Mesenteric fat pad (tissue), 1 donor: ENCODE data around the gene IAPP. TPM values are rescaled to one million over a fixed set of nuclear protein-coding genes. Genes with fewer than 3 reads are reported as not detected.
"Not testable (repeated sequence)": the region's sequence is repeated elsewhere in the genome, so short reads cannot be mapped to it uniquely, and the experiment has no call there.

Source experiments
- DNase-seq: peaks from one replicate; pipeline ENCODE4 v3.0.0-alpha.2; 2020; ENCODE audit warnings: low spot score
- long read RNA-seq: library from polyadenylated mRNA; unstranded; transcript quantifications from one replicate; pipeline ENCODE4 v2.0.0, GENCODE V29; 2020
- total RNA-seq: library from RNA; stranded (reverse); fragmentation: NEBNext Ultra II Directional; extraction: Animal tissue kit (Norgen Biotek cat#: 25700); gene quantifications from one replicate; pipeline ENCODE4 v1.2.1, GENCODE V29; 2021
- donor health status: DM: yes; HTN: yes; CAD: no.

IAPP gene
- not detected for total RNA-seq
- long read RNA-seq, result 0 reads

GRCh38 chr12:21372602-21373001 is at the start of gene IAPP:
Gene IAPP, plus strand, starts transcription at chr12:21372902. Its CDS starts 450 bp downstream, at chr12:21373352.
- DNase-seq, result no peak

DNA sequence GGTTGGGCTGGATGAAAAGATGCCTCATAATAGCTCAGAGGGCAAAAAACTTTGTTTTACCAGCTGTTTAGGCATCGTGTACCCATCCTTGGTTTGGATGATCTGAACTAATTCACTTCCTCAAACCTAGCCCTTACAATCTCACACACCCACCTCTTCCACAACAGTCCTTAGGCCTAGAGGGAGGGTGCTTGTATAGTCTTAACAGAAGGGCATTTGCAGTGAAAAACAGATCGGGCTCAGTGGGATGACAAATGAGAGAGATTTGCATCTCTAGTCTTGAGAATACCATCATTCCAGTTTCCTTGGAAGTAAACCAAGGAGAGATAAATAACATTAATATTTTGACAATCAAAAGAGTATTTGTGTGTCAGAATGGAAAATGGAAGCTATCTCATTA is 49.0 kb upstream of the IAPP start:
- DNase-seq, result no peak

DNA sequence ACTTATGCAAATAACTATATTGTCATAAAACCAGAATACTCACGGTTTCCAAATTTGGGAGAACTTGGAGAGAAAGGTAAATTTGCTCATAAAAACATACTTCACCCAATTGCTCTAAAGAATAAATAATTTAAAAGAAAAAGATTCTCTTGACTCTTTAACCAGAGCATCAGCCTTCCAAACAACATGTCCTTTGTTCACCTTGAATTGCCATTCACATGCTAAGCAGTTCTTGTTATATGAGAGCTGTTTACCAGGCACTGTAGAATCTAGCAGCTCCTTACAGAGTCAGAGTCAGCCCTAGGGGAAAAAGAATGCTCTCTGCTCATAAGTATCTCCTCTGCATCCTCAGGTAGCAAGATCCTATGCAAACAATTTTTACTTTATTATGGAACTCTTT is 48.2 kb upstream of the IAPP start:
- DNase-seq, result no peak

GRCh38 chr12:21328578-21328977 is 44.1 kb upstream of the IAPP start:
- DNase-seq, result no peak

GRCh38 chr12:21330682-21331253 is 41.9 kb upstream of the IAPP start:
- no peak for DNase-seq

DNA sequence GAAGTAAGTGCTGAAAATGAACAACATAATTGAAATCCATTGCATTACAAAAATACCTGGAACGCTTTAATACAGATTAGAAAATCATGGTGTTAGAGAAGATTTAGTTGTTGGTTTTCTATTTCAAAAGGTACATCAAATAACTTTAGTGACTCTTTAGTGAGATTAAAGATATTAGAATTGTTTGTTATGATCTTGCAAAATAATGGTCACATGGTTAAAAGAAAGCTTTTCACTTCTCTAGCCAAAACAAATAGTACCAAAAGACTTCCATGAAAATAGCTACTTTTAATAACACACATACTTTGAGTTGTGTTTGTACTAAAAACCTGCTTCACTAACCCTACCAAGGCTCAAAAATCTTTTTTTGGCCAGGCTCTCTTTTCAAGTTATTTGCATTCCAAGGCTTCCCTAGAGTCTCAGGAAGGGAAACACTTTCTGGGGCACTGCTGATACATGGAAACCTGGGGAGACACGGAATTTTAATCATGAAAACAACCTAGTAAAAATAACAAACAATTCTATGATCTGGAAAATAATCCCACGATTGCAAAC is 37.9 kb upstream of the IAPP start, which contains the start of gene SLCO1A2:
SLCO1A2 (minus strand) TSS at position 147 of the 555 bp plus-strand sequence. CDS start 270 bp downstream, outside the sequence.
- no peak for DNase-seq

- DNase-seq, result no peak
These were observed 36.0 kb upstream of the IAPP start for GRCh38 chr12:21336656-21337055.

GRCh38 chr12:21337453-21337852 is 35.2 kb upstream of the IAPP start:
- DNase-seq, result no peak

DNA sequence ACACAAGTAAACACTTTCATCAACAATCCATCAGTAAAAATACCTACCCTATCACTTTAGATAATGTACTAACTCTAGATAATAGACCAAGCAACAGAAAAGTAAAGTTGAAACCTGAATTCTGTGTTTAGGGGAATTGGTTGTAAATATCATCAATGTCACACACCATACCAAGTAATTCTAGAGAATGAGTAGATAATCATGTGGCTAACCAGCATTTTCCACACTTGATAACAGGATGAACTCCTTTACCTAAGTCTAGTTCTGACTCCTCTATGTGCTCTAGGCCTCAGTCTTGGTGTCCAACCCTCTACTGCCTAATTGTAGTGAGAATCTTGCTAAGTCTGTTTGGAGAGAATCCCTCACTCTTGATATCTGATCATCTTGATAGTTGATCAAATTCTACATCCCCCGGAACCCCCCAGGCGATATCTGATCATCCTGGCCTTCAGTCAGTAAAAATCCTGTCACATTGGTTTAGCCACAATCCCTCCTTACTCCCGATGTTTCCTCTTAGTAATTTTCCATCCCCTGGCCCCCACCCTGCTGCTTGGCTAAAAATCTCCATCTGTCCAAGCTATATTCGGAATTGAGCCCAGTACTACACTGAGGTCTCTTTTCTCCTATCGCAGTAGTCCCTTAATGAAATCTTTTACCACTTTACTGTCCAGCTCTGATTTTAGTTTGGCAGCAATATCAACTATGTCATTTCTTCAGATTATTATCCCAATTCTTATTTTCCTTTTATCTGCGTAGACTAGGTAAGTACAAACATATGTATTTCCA is 34.5 kb upstream of the IAPP start:
- DNase-seq, result no peak

DNA sequence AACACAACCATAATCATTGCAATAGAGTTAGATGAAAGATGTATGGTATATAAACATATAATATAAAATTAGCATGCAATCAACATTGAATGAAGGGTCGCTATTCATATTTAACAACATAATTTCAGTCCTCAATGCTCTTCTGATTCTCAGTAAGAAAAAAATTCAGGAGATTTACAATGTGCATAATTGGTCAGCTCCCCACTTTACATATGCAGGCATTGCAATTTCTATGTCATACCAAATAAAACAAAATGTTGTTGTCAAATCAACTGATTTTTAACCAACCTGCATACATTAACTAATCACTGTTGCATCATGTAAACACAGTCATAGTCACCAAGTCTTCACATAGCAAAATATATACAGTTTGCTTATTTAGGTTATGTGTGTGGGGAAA is 32.8 kb upstream of the IAPP start:
- no peak for DNase-seq

DNA sequence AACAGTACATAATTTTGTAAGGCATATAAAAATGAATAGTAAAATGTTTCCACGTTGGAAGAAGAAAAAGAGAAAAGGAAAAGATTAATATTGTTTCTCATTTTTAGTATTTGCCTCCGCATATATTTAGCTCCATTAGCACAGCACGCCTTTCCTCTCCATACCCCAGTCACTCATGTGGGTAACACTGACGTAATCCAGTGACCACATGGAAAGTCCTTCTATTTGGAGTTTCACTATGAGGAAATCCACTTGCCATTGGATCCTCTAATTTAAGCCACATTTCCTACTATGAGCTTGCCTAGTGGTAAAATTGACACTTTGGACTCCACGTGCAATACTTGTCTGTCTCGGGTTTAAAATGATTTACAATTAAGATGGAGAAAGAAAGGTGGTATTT is 32.3 kb upstream of the IAPP start:
- no peak for DNase-seq

- no peak for DNase-seq
These were observed 30.9 kb upstream of the IAPP start for GRCh38 chr12:21341769-21342168.

DNA sequence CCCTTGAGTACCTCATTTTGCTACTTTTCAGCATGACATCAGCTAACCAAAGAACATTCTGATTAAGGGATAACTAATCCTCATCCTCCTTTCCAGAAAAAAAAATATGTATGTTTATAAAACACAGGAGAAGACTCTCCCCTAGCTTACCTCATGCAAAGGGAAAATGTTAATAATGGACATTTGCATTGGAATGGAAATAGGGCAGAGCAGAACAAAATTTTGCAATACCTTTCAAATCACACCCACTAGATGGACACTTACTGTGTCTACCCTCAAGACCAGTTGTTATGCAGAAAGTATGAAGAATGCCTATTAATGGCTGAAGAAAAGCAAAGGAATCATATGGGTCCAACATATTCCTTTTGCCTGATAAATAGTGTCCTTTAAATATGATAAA is 29.1 kb upstream of the IAPP start:
- DNase-seq, result no peak

- DNase-seq, result no peak
These were observed 26.0 kb upstream of the IAPP start for GRCh38 chr12:21346542-21347205.

GRCh38 chr12:21350975-21351374 is 21.7 kb upstream of the IAPP start:
- DNase-seq, result no peak

DNA sequence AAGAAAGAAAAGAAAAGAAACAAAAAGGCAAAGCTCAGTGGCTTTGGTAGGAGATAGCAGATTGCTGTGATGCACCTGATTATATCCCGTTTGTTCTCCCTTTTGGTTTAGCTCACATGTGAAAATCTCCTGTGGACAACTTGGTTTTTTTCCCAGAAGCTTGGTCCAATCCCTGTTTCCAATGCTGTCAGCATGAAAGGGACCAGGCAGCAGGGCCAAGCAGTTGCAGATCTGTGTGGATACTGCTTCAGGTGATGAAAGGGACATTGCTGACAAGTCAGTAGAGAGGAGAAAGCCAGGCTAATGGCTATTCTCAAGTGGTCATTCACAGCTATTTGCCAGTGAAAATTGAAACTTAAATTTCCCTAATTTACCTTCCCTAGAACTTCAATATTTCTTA is 19.2 kb upstream of the IAPP start:
- no peak for DNase-seq

- DNase-seq, result no peak
These were observed 18.8 kb upstream of the IAPP start for GRCh38 chr12:21353948-21354347.

GRCh38 chr12:21354641-21355040 is 18.1 kb upstream of the IAPP start:
- no peak for DNase-seq

DNA sequence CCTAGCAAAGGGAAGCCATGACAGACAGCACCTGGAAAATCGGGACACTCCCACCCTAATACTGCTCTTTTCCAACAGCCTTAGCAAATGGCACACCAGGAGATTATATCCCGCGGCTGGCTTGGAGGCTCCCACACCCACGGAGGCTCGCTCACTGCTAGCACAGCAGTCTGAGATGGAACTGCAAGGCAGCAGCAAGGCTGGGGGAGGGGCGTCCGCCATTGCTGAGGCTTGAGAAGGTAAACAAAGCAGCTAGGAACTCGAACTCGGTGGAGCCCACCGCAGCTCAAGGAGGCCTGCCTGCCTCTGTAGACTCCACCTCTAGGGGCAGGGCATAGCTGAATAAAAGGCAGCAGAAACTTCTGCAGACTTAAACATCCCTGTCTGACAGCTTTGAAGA is 12.1 kb upstream of the IAPP start:
- DNase-seq, result not testable (repeated sequence)

DNA sequence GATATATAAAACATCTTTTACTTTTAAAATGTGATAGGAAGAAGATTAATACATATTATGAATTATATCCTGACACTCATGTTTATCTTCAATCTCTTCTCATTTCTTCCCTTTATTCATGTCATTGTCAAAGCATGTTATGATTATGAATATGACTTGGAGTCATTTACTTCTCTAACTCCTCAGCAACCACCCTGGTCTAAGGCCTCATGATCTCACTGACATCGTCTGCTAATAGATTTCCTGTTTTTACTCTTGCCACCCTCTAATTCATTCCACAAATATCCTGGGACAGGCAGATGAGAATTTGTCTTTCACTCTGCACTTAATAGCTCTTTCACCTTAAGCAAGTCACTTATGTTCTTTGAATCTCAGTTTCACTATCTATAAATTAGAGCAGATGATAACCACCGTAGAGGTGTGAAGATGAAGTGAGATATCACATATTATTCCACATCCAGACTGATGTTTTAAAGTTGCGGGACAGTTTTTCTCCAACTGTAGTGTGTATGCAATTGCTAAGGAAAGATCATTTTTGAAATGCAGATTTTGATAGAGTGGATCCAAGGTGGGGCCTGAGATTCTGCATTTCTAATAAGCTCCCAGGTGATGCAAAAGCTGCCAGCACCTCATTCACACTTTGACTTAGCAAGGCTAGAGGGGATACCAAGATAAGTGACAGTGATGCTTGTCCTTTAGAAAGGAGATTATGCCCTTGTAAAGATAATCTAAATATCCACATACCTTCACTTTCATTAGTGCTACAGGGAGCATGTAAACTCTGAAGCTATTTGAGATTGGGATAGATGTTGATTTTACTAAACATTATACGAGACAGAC is 3.3 kb upstream of the IAPP start:
- DNase-seq, result no peak

- DNase-seq, result no peak
These were observed 1.8 kb upstream of the IAPP start for GRCh38 chr12:21370845-21371449.
